Activated B cell treated with CpG ODN at 0.5 μM for 24 hours (primary cell): ENCODE data around the gene CADPS2. TPM values are rescaled to one million over a fixed set of nuclear protein-coding genes. Genes with fewer than 3 reads are reported as not detected.

Source experiments
- ATAC-seq: fragments of 200-7000 bp; cut with Tn5 transposase; one replicate; pipeline ENCODE4 v1.10.0; 2021; ENCODE audit warnings: low read depth, mild to moderate bottlenecking, moderate library complexity
- CTCF ChIA-PET: fragments of 350-600 bp; sonication (Branson Sonifier 250); formaldehyde crosslinking; loops from one replicate; lab custom pipeline; 2021; ENCODE audit warnings: antibody characterized with exemption; lab: Charles Lee
- POLR2A ChIA-PET: fragments of 350-600 bp; sonication (Branson Sonifier 250); formaldehyde crosslinking; loops from one replicate; lab custom pipeline; 2021; ENCODE audit warnings: antibody characterized with exemption; lab: Charles Lee
- DNase-seq: peaks from one replicate; pipeline ENCODE4 v3.0.0; 2022
- H3K27ac Mint-ChIP-seq: one replicate; pipeline ENCODE4 v1.8.0; 2020; ENCODE audit warnings: mixed read lengths
- H3K27me3 Mint-ChIP-seq: one replicate; pipeline ENCODE4 v1.8.0; 2021; ENCODE audit warnings: mixed read lengths
- H3K36me3 Mint-ChIP-seq: one replicate; pipeline ENCODE4 v1.8.0; 2021; ENCODE audit warnings: low read depth, mixed read lengths
- H3K4me1 Mint-ChIP-seq: one replicate; pipeline ENCODE4 v1.8.0; 2021; ENCODE audit warnings: mixed read lengths
- H3K4me3 Mint-ChIP-seq: one replicate; pipeline ENCODE4 v1.8.0; 2020; ENCODE audit warnings: mild to moderate bottlenecking, mixed read lengths
- H3K9me3 Mint-ChIP-seq: one replicate; pipeline ENCODE4 v1.8.0; 2020; ENCODE audit warnings: mixed read lengths
- CTCF ChIP-seq: fragments of 200-600 bp; IDR thresholded peaks from one replicate; pipeline ENCODE4 v1.8.0; 2022; ENCODE audit warnings: antibody characterized with exemption, mild to moderate bottlenecking
- intact Hi-C: fragments of 100-400 bp; cut with micrococcal nuclease; formaldehyde crosslinking; loops from one replicate; pipeline ENCODE4 v1.15.1; 2024
- total RNA-seq: library from RNA; stranded (reverse); gene quantifications from 2 replicates; pipeline ENCODE4 v1.2.3, GENCODE V29; 2022

Gene CADPS2
- total RNA-seq, 1 donor from 2014 or later, result not detected

GRCh38 chr7:122403113-122403512, 483.1 kb downstream of the CADPS2 start:
- no peaks in the 10 kb centered on the region for H3K9me3 Mint-ChIP-seq
- H3K4me1 Mint-ChIP-seq, result no peaks in the 10 kb centered on the region
- H3K27ac Mint-ChIP-seq, result no peak overlapping the region
- H3K27me3 Mint-ChIP-seq, result no peaks in the 10 kb centered on the region
- ATAC-seq, result no peak
- intact Hi-C loops, result no loop called here
- ChIA-PET CTCF (no interaction called here), POLR2A (no interaction called here)
- H3K36me3 Mint-ChIP-seq, result no peaks in the 10 kb centered on the region
- TF ChIP-seq CTCF, result no peak
- H3K4me3 Mint-ChIP-seq, result no peak overlapping the region
- DNase-seq, result no peak

GRCh38 chr7:122402235-122402634, 484.0 kb downstream of the CADPS2 start:
- Mint-ChIP-seq H3K4me1 (no peaks in the 10 kb centered on the region), H3K27me3 (no peaks in the 10 kb centered on the region), H3K9me3 (no peaks in the 10 kb centered on the region), H3K36me3 (no peaks in the 10 kb centered on the region), H3K27ac (no peak overlapping the region), H3K4me3 (no peak overlapping the region)
- ChIA-PET POLR2A (no interaction called here), CTCF (no interaction called here)
- intact Hi-C loops, result no loop called here
- ATAC-seq (no peak), DNase-seq (no peak)
- TF ChIP-seq CTCF, result no peak

GRCh38 chr7:122397381-122397780, 488.9 kb downstream of the CADPS2 start:
- intact Hi-C loops, result no loop called here
- ATAC-seq, result no peak
- ChIA-PET POLR2A (no interaction called here), CTCF (no interaction called here)
- Mint-ChIP-seq H3K27me3 (no peaks in the 10 kb centered on the region), H3K4me1 (no peaks in the 10 kb centered on the region), H3K27ac (no peak overlapping the region), H3K9me3 (no peaks in the 10 kb centered on the region), H3K4me3 (no peak overlapping the region), H3K36me3 (no peaks in the 10 kb centered on the region)
- TF ChIP-seq CTCF, result no peak
- no peak for DNase-seq

GRCh38 chr7:122394512-122394911, 491.7 kb downstream of the CADPS2 start:
- ATAC-seq (no peak), DNase-seq (no peak)
- Mint-ChIP-seq H3K4me1 (no peaks in the 10 kb centered on the region), H3K27me3 (no peaks in the 10 kb centered on the region), H3K36me3 (no peaks in the 10 kb centered on the region), H3K4me3 (no peak overlapping the region), H3K9me3 (no peaks in the 10 kb centered on the region), H3K27ac (no peak overlapping the region)
- ChIA-PET CTCF (no interaction called here), POLR2A (no interaction called here)
- intact Hi-C loops, result no loop called here
- no peak for TF ChIP-seq CTCF

GRCh38 chr7:122384528-122384927, 501.7 kb downstream of the CADPS2 start:
- H3K36me3 Mint-ChIP-seq, result no peaks in the 10 kb centered on the region
- no peak for TF ChIP-seq CTCF
- H3K4me1 Mint-ChIP-seq, result no peaks in the 10 kb centered on the region
- H3K9me3 Mint-ChIP-seq, result no peaks in the 10 kb centered on the region
- no peak overlapping the region for H3K4me3 Mint-ChIP-seq
- CTCF ChIA-PET, result no interaction called here
- POLR2A ChIA-PET, result no interaction called here
- no peaks in the 10 kb centered on the region for H3K27me3 Mint-ChIP-seq
- H3K27ac Mint-ChIP-seq, result no peak overlapping the region
- ATAC-seq, result no peak
- intact Hi-C loops, result no loop called here
- DNase-seq, result no peak
